T-helper 22 cell (primary cell): ENCODE results near the gene GTPBP8.

Experiments used
- DNase-seq: peaks from one replicate; pipeline ENCODE4 v3.0.0-alpha.2; 2020; ENCODE audit warnings: low read depth

GTPBP8 gene

DNA sequence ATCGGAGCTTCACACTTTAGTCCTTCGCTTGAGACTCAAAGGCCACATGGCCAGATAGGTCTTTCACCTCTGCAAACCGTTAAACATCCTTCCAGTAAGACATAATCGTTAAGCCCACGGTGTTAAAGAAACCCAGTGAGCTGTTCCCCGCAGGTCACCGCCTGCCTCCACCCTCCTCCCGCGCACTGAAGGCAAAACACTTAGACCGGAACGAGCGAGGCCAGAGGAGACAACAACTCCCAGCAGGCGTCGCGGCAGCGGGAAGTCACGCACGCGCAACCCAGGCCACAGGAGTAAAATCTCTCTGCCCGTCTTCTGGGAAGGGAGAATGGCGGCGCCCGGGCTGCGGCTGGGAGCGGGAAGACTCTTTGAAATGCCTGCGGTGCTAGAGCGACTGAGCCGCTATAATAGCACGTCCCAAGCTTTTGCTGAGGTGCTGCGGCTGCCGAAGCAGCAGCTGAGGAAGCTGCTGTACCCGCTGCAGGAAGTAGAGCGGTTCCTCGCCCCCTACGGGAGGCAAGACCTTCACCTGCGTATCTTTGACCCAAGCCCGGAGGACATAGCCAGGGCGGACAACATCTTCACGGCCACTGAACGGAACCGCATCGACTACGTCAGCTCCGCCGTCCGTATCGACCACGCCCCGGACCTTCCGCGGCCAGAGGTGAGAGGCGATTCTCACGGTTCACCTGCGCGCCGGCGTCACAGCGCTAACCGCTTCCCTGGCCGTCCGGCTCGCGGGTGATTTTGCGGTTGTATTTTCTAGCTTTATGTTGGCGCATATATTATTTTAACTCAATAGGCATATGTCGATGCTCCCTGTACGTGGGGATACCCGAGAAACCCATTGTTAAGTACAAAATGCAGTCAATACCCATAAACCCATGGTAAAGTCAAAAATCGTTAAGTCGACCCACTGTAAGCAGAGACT, at the start of gene GTPBP8:
Gene GTPBP8, plus strand, starts transcription at position 313 of the 931 bp plus-strand sequence. Its CDS starts 16 bp downstream, at position 329.
- peak; percentile 71 for DNase-seq

DNA sequence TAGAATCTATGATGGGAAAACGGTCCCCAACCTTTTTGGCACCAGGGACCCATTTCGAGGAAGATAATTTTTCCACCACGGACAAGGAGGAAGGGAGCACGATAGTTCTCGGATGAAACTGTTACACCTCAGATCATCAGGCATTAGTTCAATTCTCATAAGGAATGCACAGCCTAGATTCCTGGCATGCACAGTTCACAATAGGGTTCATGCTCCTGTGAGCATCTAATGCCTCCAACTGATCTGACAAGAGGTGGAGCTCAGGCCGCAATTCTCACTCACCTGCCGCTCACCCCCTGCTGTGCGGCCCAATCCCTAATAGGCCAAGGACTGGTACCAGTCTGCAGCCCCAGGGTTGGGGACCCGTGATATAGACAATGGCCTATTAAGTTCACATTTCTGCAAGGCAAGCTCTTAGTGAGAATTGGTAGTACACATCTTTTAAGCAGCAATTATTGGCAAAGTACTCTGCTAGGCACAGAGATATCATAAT, 42.4 kb upstream of the GTPBP8 start:
- DNase-seq, result no peak

- no peak for DNase-seq
These were observed 34.4 kb upstream of the GTPBP8 start for GRCh38 chr3:112956351-112956750.

GRCh38 chr3:112958811-112959560, 31.8 kb upstream of the GTPBP8 start:
- DNase-seq, result no peak

- no peak for DNase-seq
These were observed 27.1 kb upstream of the GTPBP8 start for GRCh38 chr3:112963683-112964082.

DNA sequence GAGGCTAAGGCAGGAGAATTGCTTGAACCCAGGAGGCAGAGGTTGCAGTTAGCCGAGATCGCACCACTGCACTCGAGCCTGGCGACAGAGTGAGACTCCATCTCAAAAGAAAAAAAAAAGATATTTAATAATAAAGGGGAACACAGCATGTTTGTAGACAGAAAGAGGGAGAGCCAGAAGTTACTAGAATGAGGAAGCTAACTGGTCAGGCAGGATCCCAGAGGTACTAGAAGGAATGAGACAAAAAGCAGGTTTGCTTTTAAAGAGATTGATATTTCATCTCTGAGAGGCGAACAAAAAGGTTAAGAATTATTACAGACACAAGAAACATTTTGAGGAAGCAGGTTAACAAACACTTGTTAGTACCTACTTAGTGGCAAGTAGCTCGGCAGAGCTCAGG, 25.1 kb upstream of the GTPBP8 start:
- no peak for DNase-seq

GRCh38 chr3:112966633-112967032, 24.2 kb upstream of the GTPBP8 start:
- DNase-seq, result no peak

GRCh38 chr3:112967425-112967824, 23.4 kb upstream of the GTPBP8 start:
- DNase-seq, result no peak

- no peak for DNase-seq
These were observed 23.0 kb upstream of the GTPBP8 start for GRCh38 chr3:112967828-112968227.

GRCh38 chr3:112972158-112972557, 18.6 kb upstream of the GTPBP8 start:
- no peak for DNase-seq

- DNase-seq, result no peak
These were observed 17.2 kb upstream of the GTPBP8 start for GRCh38 chr3:112973325-112974177.

- no peak for DNase-seq
These were observed 16.6 kb upstream of the GTPBP8 start for GRCh38 chr3:112974178-112974517.

GRCh38 chr3:112974894-112975293, 15.9 kb upstream of the GTPBP8 start, which contains the start of gene CD200R1:
Gene CD200R1 (minus strand): TSS chr3:112975103. CDS start chr3:112974857, 246 bp downstream.
- DNase-seq, result no peak

DNA sequence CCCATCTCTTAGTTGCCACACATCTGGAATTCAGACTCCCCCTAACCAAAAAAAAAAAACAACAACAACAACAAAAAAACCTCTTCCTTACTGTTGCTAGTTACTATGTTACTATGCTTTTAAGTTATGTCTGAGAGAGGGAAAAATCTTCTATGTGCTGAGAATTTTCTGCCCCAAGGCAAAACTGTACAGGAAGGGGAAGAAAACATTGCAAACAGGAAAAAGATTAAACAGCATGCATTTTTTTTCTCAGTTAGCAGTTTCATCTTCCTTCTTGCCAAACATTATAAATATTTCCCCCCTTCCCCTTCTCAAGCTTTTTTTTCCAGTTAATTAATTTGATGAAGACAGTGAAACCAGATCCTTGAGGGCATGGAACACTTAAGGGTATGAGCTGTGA, 14.8 kb upstream of the GTPBP8 start:
- no peak for DNase-seq

GRCh38 chr3:112976953-112977352, 13.8 kb upstream of the GTPBP8 start:
- DNase-seq, result no peak

DNA sequence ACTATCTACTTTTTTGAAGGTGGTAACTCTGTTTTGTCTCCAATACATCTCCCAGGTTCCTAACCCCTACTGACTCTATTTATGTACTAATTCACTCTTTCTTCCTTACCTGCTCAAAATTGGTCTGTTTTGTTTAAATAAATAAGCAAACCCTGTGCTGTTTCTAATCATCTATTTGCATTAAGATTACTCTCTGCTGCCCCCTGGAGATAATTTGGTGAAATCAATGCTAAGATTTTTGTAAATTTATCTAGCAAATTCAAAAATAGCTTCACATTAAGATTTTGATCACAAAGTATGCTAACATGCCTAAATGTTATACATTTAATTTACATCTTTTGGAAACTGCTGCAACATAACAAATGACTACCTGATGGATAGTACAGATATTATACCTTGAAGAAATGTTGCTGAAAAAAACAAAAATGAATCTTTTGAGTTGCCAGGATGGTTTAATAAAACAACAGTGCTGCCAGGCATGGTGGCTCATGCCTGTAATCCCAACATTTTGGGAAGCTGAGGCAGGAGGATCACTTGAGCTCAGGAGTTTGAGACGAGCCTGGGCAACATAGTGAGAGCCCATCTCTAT, 11.4 kb upstream of the GTPBP8 start:
- DNase-seq, result no peak

DNA sequence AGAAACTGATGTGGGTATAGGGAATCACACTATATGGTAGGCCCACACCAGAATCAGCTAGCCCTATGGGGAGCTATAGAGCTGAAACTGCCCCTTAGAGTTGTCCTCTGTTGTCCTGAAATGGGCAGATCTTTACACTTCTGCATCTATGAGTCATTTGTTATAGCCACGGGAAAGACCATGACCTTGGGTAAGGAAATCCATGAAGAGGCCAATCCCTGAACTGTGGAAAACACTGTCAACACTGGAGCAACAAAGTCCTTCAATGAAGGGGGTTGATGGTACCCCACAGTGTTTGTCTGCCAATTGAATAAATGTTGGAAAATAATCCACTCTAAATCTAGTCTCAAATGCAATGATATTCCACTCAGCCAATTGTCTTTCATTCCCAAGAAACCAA, 10.7 kb upstream of the GTPBP8 start:
- DNase-seq, result no peak

- DNase-seq, result no peak
These were observed 8.1 kb upstream of the GTPBP8 start for GRCh38 chr3:112982710-112983109.

- peak; percentile 25 for DNase-seq
These were observed 6.3 kb upstream of the GTPBP8 start for GRCh38 chr3:112984485-112984884.

GRCh38 chr3:112987710-112988334, 3.0 kb upstream of the GTPBP8 start:
- DNase-seq, result no peak

DNA sequence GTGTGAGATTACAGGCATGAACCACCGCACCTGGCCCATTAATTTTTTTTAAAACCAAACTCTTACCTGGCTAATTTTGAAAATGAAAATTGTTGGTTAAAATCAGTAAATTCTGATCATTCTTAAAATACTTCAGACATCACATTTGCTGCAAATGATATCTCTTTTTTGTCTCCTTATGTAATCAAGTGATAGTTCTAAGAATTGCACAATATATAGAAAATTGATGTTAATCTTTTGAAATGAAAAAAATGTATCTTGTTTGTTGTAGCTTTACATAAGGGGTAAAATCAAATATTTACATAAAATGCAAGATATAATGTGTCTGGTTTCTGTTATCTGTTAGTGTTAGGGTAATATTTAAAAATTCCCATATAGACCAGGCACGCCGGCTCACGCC, 5.0 kb downstream of the GTPBP8 start:
- no peak for DNase-seq
